Mucosa of descending colon (tissue), 3 donors: ENCODE data around the gene C12orf50. TPM values are rescaled to one million over a fixed set of nuclear protein-coding genes. Genes with fewer than 3 reads are reported as not detected.

Experiments
- ATAC-seq: fragments of 200-7000 bp; cut with Tn5 transposase; one replicate; pipeline ENCODE4 v1.9.1; 2020; ENCODE audit warnings: mild to moderate bottlenecking, moderate library complexity
- DNase-seq, 3 donors: peaks; one replicate each; pipeline ENCODE4 v3.0.0-alpha.2; 2020
- H3K36me3 ChIP-seq: fragments of 200-600 bp; one replicate; pipeline ENCODE4 v1.8.0; 2021; ENCODE audit warnings: low read depth, mild to moderate bottlenecking
- H3K4me1 ChIP-seq: fragments of 200-600 bp; one replicate; pipeline ENCODE4 v1.8.0; 2021; ENCODE audit warnings: low read depth, mild to moderate bottlenecking
- H3K4me3 ChIP-seq: fragments of 200-600 bp; one replicate; pipeline ENCODE4 v1.8.0; 2021; ENCODE audit warnings: mild to moderate bottlenecking
- H3K9me3 ChIP-seq: fragments of 200-600 bp; one replicate; pipeline ENCODE4 v1.8.0; 2021; ENCODE audit warnings: mild to moderate bottlenecking
- intact Hi-C, 2 donors: fragments of 100-400 bp; cut with DNase I in 1 of 2; cut with micrococcal nuclease in 1 of 2; formaldehyde crosslinking; loops; one replicate each; pipeline versions ENCODE4 v1.11.0 to v1.11.1; 2022; cut with DNase I, micrococcal nuclease
- total RNA-seq, 3 donors: library from RNA; stranded (reverse); fragmentation: NEBNext Ultra II Directional in 2 of 3; extraction: Animal tissue kit (Norgen Biotek cat#: 25700) in 2 of 3; gene quantifications; one replicate each; pipeline versions ENCODE4 v1.2.1 to v1.2.4, GENCODE V29; 2021 to 2023
- TF ChIP-seq, protein P1 (sequence below): fragments of 200-600 bp; IDR thresholded peaks from one replicate; pipeline ENCODE4 v1.8.0; 2022; ENCODE audit warnings: antibody characterized with exemption, mild to moderate bottlenecking
- donor health status: DM: no; HTN: no; CAD: no; lungs with moderate emphysema.
- donor health status: DM: no; HTN: no; CAD: no.
- donor health status: DM: no; HTN: yes; CAD: no.

The C12orf50 gene
- total RNA-seq, 3 donors from 2014 or later = 0.06 TPM; not detected in 2

DNA sequence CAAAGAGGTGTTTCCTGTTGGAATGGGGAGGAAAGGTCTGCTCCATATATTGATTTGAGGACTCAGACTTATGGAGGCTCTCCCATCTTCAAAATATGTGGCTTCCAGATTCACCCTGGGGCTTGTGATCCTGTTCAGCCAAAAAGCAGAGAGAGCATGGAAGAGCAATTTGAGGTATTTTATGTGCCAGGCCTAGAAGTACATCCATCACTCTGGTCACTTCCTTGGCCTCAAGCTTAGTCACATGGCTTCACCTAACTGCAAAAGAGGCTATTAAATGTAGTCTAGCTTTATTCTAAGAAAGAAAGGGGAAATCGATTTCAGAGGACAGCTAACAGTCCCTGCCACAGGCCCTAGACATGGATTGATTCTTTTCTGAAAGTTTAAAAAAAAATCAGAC is 86.2 kb downstream of the C12orf50 start:
- ATAC-seq (no peak), DNase-seq (no peak)
- intact Hi-C loops = no loop called here
- Histone ChIP-seq H3K4me3 (no peak overlapping the region), H3K4me1 (no peaks in the 10 kb centered on the region), H3K36me3 (no peaks in the 10 kb centered on the region), H3K9me3 (no peaks in the 10 kb centered on the region)
- TF ChIP-seq, protein P1, sequence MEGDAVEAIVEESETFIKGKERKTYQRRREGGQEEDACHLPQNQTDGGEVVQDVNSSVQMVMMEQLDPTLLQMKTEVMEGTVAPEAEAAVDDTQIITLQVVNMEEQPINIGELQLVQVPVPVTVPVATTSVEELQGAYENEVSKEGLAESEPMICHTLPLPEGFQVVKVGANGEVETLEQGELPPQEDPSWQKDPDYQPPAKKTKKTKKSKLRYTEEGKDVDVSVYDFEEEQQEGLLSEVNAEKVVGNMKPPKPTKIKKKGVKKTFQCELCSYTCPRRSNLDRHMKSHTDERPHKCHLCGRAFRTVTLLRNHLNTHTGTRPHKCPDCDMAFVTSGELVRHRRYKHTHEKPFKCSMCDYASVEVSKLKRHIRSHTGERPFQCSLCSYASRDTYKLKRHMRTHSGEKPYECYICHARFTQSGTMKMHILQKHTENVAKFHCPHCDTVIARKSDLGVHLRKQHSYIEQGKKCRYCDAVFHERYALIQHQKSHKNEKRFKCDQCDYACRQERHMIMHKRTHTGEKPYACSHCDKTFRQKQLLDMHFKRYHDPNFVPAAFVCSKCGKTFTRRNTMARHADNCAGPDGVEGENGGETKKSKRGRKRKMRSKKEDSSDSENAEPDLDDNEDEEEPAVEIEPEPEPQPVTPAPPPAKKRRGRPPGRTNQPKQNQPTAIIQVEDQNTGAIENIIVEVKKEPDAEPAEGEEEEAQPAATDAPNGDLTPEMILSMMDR = no peak

DNA sequence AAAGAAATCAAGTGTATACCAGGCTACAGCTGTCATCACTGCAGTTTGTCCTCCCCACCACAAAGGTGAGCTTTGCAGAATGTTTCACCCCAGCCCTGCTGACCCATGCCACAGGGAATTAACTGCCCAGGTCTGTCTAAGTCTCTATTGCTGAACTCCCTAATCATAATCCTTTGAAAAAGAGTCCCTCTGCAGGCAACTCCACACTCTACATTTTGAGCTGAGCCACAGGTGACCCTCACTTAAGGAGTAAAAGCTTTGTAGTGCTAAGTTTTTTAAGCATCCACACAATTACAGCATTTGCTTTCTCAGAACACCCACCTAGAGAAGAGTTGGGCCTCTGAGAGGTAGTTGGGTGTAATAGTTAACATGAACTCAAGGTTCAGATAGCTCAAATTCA is 90.0 kb downstream of the C12orf50 start:
- no peak overlapping the region for H3K4me3 ChIP-seq
- intact Hi-C loops = no loop called here
- H3K4me1 ChIP-seq = no peaks in the 10 kb centered on the region
- TF ChIP-seq, protein P1 = no peak
- DNase-seq = no peak
- no peaks in the 10 kb centered on the region for H3K36me3 ChIP-seq
- no peaks in the 10 kb centered on the region for H3K9me3 ChIP-seq
- no peak for ATAC-seq

DNA sequence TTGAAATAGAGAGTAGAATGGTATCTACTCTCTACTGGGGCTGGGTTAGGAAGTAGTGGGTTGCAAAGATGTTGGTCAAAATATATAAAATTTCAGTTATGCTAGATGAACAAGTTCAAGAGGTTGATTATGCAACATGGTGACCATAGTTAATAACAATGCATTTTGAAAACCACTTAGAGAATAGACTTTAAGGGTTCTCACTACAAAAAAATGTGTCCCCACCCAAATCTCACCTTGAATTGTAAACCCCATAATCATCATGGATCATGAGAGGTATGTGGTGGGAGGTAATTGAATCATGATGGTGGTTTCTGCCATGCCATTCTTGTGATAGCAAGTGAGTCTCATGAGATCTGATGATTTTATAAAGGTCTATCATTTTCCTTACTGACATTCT is 94.0 kb downstream of the C12orf50 start:
- Histone ChIP-seq H3K4me3 (no peak overlapping the region), H3K36me3 (no peaks in the 10 kb centered on the region), H3K4me1 (no peaks in the 10 kb centered on the region), H3K9me3 (no peaks in the 10 kb centered on the region)
- DNase-seq = no peak
- ATAC-seq = no peak
- intact Hi-C loops = no loop called here
- TF ChIP-seq, protein P1 = no peak

DNA sequence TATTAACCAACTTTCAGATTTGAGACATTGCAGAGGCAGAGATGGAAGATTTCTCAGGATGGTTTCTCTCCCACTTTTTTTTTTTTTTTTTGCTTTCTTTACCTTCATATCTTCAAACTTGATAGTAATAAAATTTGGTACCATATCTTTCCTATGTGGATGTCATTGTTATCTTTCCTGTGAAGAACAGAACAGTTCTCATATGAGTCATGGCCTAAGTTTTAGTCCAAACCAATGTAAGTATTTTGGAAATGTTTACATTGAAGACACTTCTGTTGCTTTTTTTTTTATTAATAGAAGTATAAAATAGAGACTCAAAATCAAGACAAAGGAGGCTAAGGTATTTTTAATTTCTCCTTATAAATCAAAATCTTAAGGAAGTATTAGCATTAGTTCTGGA is 95.2 kb downstream of the C12orf50 start:
- H3K4me3 ChIP-seq = no peak overlapping the region
- no peaks in the 10 kb centered on the region for H3K4me1 ChIP-seq
- no peaks in the 10 kb centered on the region for H3K9me3 ChIP-seq
- TF ChIP-seq, protein P1 = no peak
- intact Hi-C loops = no loop called here
- ATAC-seq = no peak
- no peaks in the 10 kb centered on the region for H3K36me3 ChIP-seq
- DNase-seq = no peak

DNA sequence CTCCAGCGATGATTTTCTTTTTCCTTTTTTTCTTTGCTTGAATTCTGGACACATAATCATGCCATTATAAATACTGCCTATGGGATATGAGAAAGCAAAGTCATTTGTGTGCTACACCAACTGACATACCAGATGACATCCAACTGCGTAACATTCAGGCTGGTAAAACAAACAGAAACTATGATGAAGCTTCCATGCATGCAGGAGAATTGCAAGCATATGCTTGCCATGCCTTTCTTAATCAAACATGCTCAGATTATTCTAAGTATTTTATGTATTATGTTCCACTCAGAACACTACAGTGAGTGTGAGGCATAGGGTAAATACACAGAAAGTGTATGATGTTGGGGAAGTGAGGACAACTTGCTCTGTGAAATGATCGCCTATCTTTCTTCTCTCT is 97.4 kb downstream of the C12orf50 start:
- no peaks in the 10 kb centered on the region for H3K4me1 ChIP-seq
- ATAC-seq = no peak
- no peaks in the 10 kb centered on the region for H3K9me3 ChIP-seq
- intact Hi-C loops = no loop called here
- DNase-seq = no peak
- no peak overlapping the region for H3K4me3 ChIP-seq
- H3K36me3 ChIP-seq = no peaks in the 10 kb centered on the region
- TF ChIP-seq, protein P1 = no peak

DNA sequence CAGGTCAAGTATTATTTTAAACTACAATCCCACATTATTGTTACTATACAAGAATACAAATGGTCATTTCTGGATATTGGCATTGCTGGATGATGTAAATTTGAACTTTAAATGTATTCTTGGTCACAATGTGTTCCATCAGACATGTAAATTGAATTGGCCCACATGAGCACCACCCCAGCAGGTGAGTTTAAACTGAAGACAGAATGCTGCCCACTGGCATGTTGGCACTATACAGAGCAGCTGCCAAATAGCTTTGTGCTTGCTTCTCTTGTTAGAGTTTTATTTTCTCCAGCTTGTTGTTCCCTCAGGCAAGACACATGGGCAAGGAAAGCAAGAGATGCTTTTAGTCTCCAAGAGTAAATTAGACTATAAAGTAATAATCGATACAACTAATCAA is 98.6 kb downstream of the C12orf50 start:
- Histone ChIP-seq H3K4me3 (no peak overlapping the region), H3K4me1 (no peaks in the 10 kb centered on the region), H3K9me3 (no peaks in the 10 kb centered on the region), H3K36me3 (no peaks in the 10 kb centered on the region)
- intact Hi-C loops = no loop called here
- DNase-seq = no peak
- TF ChIP-seq, protein P1 = no peak
- no peak for ATAC-seq
